ENCODE data around the gene HIGD1C. TPM values are rescaled to one million over a fixed set of nuclear protein-coding genes. Genes with fewer than 3 reads are reported as not detected.

Gene HIGD1C
- total and polyA plus RNA-seq, 2 of the 8 experiments (the other 6 are each of a cell fraction or from before 2014, with no cell fraction given) = not detected

GRCh38 chr12:51013441-51013840 lies 61.1 kb downstream of the HIGD1C start:
- H3K23ac ChIP-seq (ENCODE audit: insufficient read length) = no peak overlapping the region
- POLR2A ChIA-PET (ENCODE audit: partially characterized antibody) = interaction anchor here (1.2 to 3.3 kb wide), 3 partner anchors 13 to 70 kb away, joined by 3 to 12 read pairs (median 5); partner anchors contain the start of genes CSRNP2 and SLC11A2
- no peak for TF ChIP-seq BCL11A (IDR thresholded peaks at IDR 0.05; ENCODE audit: low read depth in 2 of 2, low read length in 2 of 2)
- TF ChIP-seq BACH1 (IDR thresholded peaks at IDR 0.05; ENCODE audit: low read length) = no peak
- no peak for TF ChIP-seq SRF (IDR thresholded peaks at IDR 0.05; ENCODE audit: low read depth, low read length)
- no peak for TF ChIP-seq CBX5 (IDR thresholded peaks at IDR 0.05; ENCODE audit: low read depth, low read length)
- no peak for TF ChIP-seq POU5F1 (IDR thresholded peaks at IDR 0.05; ENCODE audit: low read depth, low read length)
- no peak for TF ChIP-seq CREB1 (IDR thresholded peaks at IDR 0.05)
- TF ChIP-seq SAP30 (IDR thresholded peaks at IDR 0.05; ENCODE audit: insufficient read depth, insufficient replicate concordance, low read length) = no peak
- no peak for TF ChIP-seq ATF2 (IDR thresholded peaks at IDR 0.05; ENCODE audit: low read length)
- no peak for TF ChIP-seq SP1 (IDR thresholded peaks at IDR 0.05; ENCODE audit: low read depth, low read length)

More at GRCh38 chr12:51013441-51013840, 61.1 kb downstream of the HIGD1C start:
- no peak overlapping the region for H4K91ac ChIP-seq (replicated peaks; ENCODE audit: insufficient read length, low read length)
- DNase-seq (ENCODE audit: low read depth in 1 of 2, low spot score in 2 of 2) = no peak
- H2BK20ac ChIP-seq (ENCODE audit: low read length) = no peak overlapping the region
- peaks cover 0 to 63% of the 10 kb centered on the region in 2 experiments; a peak in 2 of 4 replicates for H3K79me2 ChIP-seq (ENCODE audit: control insufficient read depth in 1 of 2, insufficient read depth in 2 of 2, low read length in 2 of 2)
- no peaks in the 10 kb centered on the region for H4K20me1 ChIP-seq (replicated peaks in 1 of 2; ENCODE audit: control insufficient read depth in 1 of 2, insufficient read depth in 2 of 2, low read length in 2 of 2)
- H4K8ac ChIP-seq (ENCODE audit: extremely low read depth, insufficient read depth, low read length) = no peak overlapping the region
- no peak overlapping the region for H3K4ac ChIP-seq (replicated peaks; ENCODE audit: insufficient read length, low read depth, low read length)
- H3K4me3 ChIP-seq (ENCODE audit: extremely low read depth in 1 of 4, insufficient read depth in 2 of 4, low read depth in 3 of 4, low read length in 4 of 4) = no peak overlapping the region
- no peak overlapping the region for H2BK12ac ChIP-seq (ENCODE audit: low read depth, low read length)
- no peak overlapping the region for H3K18ac ChIP-seq (ENCODE audit: extremely low read depth, low read length)
- H3K56ac ChIP-seq (replicated peaks; ENCODE audit: insufficient read length, low read depth, low read length) = no peak overlapping the region
- no peaks in the 10 kb centered on the region for H3K9me3 ChIP-seq (ENCODE audit: insufficient read depth in 2 of 2, low read depth in 1 of 2, low read length in 1 of 2)
- 0 out of 2 replicates have a peak, but pooled peaks cover 2% of the 10 kb centered on the region for H3K79me1 ChIP-seq (ENCODE audit: low read depth, low read length)
- H3K14ac ChIP-seq (ENCODE audit: insufficient read length) = no peak overlapping the region
- no peak overlapping the region for H2AK5ac ChIP-seq (ENCODE audit: low read depth, low read length)
- CTCF ChIA-PET (ENCODE audit: partially characterized antibody) = interaction anchor here (1.0 to 1.6 kb wide), 3 partner anchors 14 to 26 kb away, joined by 5 to 7 read pairs (median 5); no protein-coding TSS in a partner anchor
- H2AFZ ChIP-seq (ENCODE audit: low read length) = no peak overlapping the region
- no peak overlapping the region for H3K9ac ChIP-seq (replicated peaks in 1 of 4; ENCODE audit: extremely low read depth in 1 of 4, low read depth in 3 of 4, low read length in 3 of 4)
- WGBS, 2 experiments (ENCODE audit: extremely low coverage in 1 of 2, insufficient coverage in 1 of 2, insufficient read length in 1 of 2, insufficient replicate concordance in 2 of 2, low coverage in 1 of 2, low lambda C conversion rate in 2 of 2, missing lambda C conversion rate in 1 of 2) = 92% methylated on average over 7 of the region's 7 CpGs; no CpG with 5 or more reads in 1 of the 2 experiments
- FAIRE-seq = no peak
- no peak overlapping the region for H2BK120ac ChIP-seq (replicated peaks; ENCODE audit: low read depth, low read length)
- no peak overlapping the region for H2BK5ac ChIP-seq (ENCODE audit: low read depth, low read length)
- H4K5ac ChIP-seq (ENCODE audit: insufficient read length, low read depth, low read length) = no peak overlapping the region
- no peak overlapping the region for H3K27ac ChIP-seq (ENCODE audit: low read depth, low read length)
- H3K4me1 ChIP-seq (replicated peaks in 1 of 4; ENCODE audit: control insufficient read depth in 3 of 4, insufficient read depth in 4 of 4, low read length in 3 of 4) = peaks cover 0 to 4% (median 2%) of the 10 kb centered on the region in 4 experiments; a peak in 3 of 7 replicates
- H2BK15ac ChIP-seq (ENCODE audit: low read length) = no peak overlapping the region
- H3K36me3 ChIP-seq (ENCODE audit: control insufficient read depth in 2 of 4, insufficient read depth in 4 of 4, low read length in 3 of 4) = no peaks in the 10 kb centered on the region; a peak in 1 of 8 replicates
- no peaks in the 10 kb centered on the region for H3K27me3 ChIP-seq (replicated peaks in 1 of 4; ENCODE audit: control insufficient read depth in 3 of 4, extremely low read depth in 1 of 4, insufficient read depth in 3 of 4, low read length in 3 of 4)
- no peak overlapping the region for H3K4me2 ChIP-seq (ENCODE audit: insufficient read depth in 1 of 2, low read depth in 2 of 2, low read length in 2 of 2)
- H3K23me2 ChIP-seq (ENCODE audit: low read depth, low read length) = no peaks in the 10 kb centered on the region

Measured in H1 (cell line).